ENCODE measurements around the gene CD2.

GRCh38 chr1:116777831-116778830 is 23.9 kb downstream of the CD2 start:
- no peak for TF ChIP-seq CTCF (IDR thresholded peaks at IDR 0.05)
- no peak for TF ChIP-seq POLR2A (IDR thresholded peaks at IDR 0.05)
